HS-27A (cell line): ENCODE data around the gene UBE2U.

Source experiments
- DNase-seq: peaks from one replicate; pipeline ENCODE4 v3.0.0-alpha.2; 2012; ENCODE audit warnings: low read depth, missing footprints

Gene UBE2U, protein sequence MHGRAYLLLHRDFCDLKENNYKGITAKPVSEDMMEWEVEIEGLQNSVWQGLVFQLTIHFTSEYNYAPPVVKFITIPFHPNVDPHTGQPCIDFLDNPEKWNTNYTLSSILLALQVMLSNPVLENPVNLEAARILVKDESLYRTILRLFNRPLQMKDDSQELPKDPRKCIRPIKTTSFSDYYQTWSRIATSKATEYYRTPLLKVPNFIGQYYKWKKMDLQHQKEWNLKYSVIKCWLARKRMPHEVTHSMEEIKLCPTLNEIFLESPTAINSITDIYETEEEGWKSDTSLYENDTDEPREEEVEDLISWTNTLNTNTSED

DNA sequence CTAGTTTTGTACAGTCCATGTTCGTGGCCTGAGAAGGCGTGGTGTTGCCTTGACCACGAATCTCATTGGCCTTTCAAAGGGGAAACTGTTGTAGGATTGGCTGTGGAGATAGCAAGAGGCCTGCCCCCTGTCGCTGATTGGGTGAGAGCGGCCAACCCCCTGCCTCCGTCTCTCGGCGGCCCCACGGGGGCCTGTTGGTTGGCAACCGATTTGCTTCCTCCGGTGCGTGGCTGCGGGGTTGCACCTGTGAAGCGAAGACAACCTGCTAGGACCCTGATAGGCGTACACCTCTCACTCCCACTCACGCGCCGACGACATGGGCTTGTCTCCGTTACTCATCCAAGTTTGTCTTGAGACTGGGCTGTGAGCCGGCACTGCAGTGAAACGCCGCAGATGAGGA, at the start of gene UBE2U:
TSS of gene UBE2U (plus strand) at position 204 of the 400 bp plus-strand sequence. CDS start 428 bp downstream, outside the sequence.
- DNase-seq: no peak

DNA sequence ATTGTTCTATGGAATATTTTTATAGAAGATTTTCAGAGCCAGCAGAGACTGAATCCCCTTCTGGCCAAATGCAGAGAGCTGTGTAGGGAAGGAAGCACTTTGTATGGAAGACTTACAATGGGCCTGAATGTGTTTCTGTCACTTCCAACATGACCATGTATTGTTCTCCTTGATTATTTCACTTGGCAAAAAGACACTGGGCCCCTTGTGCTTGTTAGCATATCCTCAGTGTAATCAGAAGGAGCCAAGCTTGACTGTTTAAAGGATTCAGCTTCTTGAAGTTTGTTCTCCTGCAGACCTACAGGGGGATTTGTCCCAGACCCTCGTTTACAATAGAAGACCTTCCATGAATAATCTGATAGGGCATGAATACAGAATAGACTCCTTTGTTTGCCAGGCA, 48.1 kb upstream of the UBE2U start:
- no peak for DNase-seq

- no peak for DNase-seq
These were observed 42.0 kb upstream of the UBE2U start for GRCh38 chr1:64161357-64161941.

- DNase-seq: no peak
These were observed 41.3 kb upstream of the UBE2U start for GRCh38 chr1:64162151-64162550.

- no peak for DNase-seq
These were observed 40.6 kb upstream of the UBE2U start for GRCh38 chr1:64162804-64163203.

GRCh38 chr1:64163431-64163830, 40.0 kb upstream of the UBE2U start:
- no peak for DNase-seq

GRCh38 chr1:64163970-64164369, 39.5 kb upstream of the UBE2U start:
- peak; percentile 38 for DNase-seq

DNA sequence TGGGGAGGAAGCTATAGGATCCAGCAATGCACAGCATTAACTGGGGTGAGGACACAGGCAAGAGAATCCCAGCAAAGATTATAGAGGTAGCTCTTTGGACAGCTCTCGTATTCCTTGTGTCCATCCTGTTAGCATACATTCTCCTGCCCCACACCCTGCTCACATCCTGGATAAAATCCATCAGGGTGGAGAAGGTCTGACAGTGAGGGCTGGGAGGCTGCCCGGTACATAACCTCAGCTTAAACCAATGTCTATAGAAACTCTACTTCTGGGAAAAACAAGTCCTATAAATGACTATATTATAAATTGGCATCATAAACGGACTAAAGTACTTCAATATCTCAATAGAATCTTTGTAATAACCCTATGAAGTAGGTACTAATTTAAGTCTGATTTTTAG, 36.8 kb upstream of the UBE2U start:
- no peak for DNase-seq

DNA sequence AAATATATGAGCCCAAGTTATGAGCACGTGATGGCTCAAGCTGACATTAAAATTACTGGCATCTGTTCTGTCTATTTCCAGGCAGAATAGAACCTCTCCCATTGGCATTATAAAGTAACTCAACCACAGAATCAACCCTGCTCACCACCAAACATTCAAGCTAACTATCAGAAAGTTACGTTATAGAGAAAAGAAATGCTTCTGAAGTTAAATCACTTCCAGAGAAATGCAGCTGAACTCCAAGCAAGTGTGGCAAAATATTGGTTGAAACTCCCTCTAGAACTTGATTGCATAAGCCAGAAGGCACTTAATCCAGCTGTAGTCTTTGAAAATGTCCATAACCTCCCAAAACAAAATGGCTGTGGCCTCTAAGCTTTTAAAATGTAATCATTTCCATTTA, 36.2 kb upstream of the UBE2U start:
- DNase-seq: no peak

- no peak for DNase-seq
These were observed 32.2 kb upstream of the UBE2U start for GRCh38 chr1:64171246-64171645.

DNA sequence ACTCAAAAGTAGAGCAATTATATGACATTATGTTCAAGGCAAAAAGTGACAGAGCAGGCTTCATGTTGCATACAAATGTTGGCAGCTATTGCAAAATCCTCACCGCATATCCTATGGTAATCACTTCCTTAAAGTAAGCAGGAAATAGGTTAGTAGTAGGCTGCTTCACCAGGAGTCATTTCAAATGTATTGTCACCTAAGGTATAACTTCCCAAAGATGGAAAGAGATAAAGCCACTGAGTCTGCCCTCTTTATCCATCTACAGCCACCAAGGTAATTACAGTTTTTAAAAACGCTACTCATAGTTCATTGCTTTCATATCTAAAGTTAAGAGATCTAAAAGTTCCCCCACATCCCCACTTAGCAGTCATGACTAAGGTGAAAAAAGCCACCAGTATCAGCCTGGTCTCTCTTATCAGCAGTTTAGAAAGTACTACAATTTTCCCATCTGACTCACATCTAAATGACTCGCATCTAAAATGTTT, 31.6 kb upstream of the UBE2U start:
- DNase-seq: peak; percentile 61

DNA sequence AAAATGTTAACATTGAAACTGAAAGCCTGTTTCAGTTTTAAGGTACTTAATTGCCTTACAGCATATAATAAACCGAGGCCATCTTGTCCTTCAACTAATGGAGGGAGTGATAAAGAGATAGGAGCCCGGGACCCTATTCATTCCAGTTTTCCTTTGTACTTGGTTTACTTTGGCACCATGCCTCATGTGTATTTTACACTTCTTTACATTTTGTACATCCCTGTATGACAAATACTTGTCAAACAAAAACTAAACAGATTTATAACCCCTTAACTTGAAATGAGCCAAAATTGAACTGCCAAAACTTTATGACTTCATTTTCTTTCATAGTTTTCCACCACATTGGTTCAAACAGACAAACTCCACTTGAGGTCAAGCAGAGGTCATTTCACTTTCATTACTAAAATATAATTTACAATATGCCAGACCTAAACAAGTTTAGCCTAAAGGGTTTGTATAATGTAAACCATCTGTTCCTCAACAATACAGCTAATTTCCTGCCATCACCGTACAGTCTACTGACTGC, 30.9 kb upstream of the UBE2U start:
- no peak for DNase-seq

GRCh38 chr1:64173336-64173940, 30.0 kb upstream of the UBE2U start:
- DNase-seq: no peak

- DNase-seq: no peak
These were observed 27.8 kb upstream of the UBE2U start for GRCh38 chr1:64175639-64176038.

DNA sequence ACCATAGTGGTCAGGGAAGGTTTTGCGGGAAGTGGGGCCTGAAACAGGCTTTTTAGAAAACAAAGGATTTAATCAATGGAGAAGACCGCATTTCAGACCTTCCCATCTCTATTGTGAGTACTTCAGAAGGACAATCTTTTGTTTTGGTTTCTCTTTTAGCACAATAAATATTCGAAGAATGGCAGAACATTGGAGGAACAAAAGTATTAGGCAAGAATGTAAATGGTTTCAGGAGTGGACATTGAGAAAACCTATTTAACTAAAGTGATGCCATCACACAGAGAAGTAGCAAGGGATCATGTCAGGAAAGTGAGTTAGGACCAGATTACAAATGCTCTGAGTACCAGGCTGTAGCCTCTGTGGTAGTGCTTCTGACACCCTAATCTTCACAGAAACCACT, 26.8 kb upstream of the UBE2U start:
- DNase-seq: no peak

DNA sequence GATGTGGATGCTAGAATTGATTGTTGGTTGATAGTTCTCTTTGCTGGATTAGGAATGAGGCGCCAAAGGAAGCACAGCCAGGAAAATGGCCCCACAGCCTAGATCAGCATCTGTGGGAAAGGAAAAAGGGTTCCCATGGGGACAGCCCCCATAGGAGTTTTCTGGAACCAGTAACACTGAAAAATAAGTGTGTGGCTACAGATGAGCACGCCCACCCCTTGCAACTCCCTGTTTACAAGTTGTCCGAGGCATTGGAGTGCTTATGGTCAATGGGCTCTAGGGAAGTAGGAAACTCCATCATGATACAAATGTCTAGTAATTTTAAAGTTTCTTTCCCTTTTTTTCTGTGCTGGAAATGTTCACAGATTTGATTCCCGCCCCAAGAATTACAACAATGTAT, 23.8 kb upstream of the UBE2U start:
- no peak for DNase-seq

- DNase-seq: no peak
These were observed 21.2 kb upstream of the UBE2U start for GRCh38 chr1:64182207-64182606.

DNA sequence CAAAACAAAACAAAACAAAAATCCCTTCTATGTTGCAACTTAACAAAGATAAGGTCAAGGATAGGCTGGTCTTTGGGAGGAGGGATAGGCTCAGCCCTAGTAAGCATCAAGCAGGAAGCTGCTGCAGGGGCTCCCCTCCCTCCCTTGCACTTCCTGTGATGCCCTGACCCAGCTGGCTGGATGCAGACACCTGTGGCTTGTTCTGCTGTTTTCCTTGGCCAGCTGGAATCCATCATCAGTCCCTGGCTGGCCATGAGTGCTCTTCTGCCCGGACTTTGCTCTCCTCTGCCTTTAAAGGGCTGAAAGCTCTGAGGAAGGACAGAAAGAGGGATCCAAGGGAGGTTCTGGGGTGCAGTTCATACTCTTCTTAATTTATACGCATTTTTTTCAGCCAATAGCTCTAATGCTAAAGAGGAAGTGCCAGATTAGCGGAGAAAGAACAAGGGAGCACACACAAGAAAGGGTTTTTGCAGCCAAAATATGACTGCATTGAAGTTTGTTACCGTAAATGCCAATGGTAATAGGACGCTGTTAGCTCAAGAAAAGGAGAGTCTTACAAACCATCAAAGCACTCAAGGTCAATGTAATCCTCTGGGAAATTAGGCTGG, 19.9 kb upstream of the UBE2U start:
- no peak for DNase-seq

DNA sequence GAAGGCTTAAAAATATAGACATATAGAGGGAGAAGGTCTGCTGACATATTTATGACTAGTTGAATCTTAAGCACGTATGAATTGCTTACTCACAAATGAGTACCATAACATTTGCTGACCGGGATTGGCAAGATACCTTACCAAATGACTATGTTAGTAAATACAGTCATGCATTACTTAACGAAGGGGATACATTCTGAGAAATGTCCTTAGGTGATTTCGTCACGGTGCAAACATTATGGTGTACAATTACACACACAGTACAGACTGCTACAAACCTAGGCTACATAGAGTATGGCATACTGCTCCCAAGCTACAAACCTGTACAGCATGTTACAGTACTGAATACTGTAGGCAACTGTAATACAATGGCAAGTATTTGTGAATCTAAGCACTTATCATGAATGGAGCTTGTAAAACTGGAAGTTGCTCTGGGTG, 19.4 kb upstream of the UBE2U start:
- DNase-seq: no peak

DNA sequence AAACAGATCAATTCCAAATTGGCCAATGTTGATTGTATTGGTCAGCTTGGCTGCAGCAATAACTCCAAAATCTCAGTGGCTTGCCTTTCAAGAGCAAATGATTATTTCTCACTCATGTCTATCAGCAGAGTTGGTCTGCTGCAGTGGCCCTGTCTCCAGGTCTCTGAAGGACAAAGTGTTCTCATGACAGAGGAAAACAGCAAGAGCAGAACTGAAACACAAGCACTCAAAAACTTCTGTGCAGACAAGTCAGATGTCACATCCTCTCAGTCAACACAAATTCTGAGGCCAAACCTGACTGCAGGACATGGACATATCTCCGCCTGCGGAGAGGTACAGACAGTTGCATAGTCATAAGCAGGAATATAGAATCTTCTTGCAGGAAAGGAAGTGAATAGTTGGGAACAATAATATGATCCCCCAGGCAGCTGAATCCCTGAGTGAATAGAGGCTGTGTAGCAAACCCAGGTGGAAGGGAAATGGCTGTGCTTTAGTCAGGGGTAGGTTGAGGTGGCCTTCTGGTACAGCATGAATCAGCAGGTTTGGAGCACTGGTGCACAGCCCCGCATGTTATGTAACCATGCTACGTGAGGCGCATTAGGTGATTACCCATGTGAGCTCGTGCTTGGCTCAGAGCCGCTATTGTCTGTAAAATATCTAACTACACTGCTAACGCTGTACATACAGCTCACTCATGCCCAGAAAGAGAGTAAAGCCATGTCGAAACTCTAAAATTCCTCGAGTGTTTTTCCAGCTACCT, 17.1 kb upstream of the UBE2U start:
- no peak for DNase-seq

- no peak for DNase-seq
These were observed 16.5 kb upstream of the UBE2U start for GRCh38 chr1:64186898-64187280.

DNA sequence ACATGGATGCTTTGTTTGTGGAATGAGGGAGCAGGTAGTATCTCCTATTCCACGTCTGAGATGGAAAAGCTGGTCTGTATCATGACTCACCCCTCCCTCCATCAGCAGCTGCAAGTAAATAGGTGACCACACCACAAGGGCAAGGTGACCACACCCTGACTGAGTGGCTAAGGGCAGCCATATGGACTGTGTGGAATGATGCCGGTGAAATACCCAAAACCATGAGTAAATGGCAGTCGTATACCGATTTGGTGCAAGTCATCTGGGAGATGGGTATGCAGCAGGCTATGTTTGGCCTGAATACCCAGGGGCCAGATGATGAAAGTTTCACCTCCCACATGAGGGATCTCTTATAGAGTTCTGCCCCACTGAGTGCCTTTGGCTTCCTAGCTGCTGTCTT, 15.8 kb upstream of the UBE2U start:
- no peak for DNase-seq
